Calu3 (cell line): ENCODE results near the gene SRSF11. TPM values are rescaled to one million over a fixed set of nuclear protein-coding genes. Genes with fewer than 3 reads are reported as not detected.
A peak's percentile ranks its signal among the peaks of the same experiment; 100 is the strongest.

ENCODE experiments used
- BruUV-seq: library from RNA; stranded (reverse); fragments of 400-500 nt; replicated peaks from 2 replicates; lab custom pipeline; 2021; lab: Mats Ljungman, UMichigan
- CTCF ChIA-PET: fragments of 300-600 bp; sonication (Branson Sonifier 250); formaldehyde crosslinking; loops from one replicate; lab custom pipeline; 2022; ENCODE audit warnings: antibody characterized with exemption; lab: Charles Lee
- DNase-seq: peaks from one replicate; pipeline ENCODE4 v3.0.0; 2022
- H3K27ac Mint-ChIP-seq: one replicate; pipeline ENCODE4 v1.8.0; 2022; ENCODE audit warnings: mixed read lengths; ENCODE audit not compliant: unreplicated experiment
- H3K27me3 Mint-ChIP-seq: one replicate; pipeline ENCODE4 v1.8.0; 2022; ENCODE audit warnings: mixed read lengths; ENCODE audit not compliant: unreplicated experiment
- H3K36me3 Mint-ChIP-seq: one replicate; pipeline ENCODE4 v1.8.0; 2022; ENCODE audit warnings: mild to moderate bottlenecking, moderate library complexity, mixed read lengths; ENCODE audit not compliant: insufficient read depth, unreplicated experiment
- H3K4me1 Mint-ChIP-seq: one replicate; pipeline ENCODE4 v1.8.0; 2022; ENCODE audit warnings: mild to moderate bottlenecking, low read depth, mixed read lengths; ENCODE audit not compliant: unreplicated experiment
- H3K4me3 Mint-ChIP-seq: one replicate; pipeline ENCODE4 v1.8.0; 2022; ENCODE audit warnings: mild to moderate bottlenecking, low read depth, moderate library complexity, mixed read lengths; ENCODE audit not compliant: unreplicated experiment
- H3K9me3 Mint-ChIP-seq: one replicate; pipeline ENCODE4 v1.8.0; 2022; ENCODE audit warnings: low read depth, mixed read lengths; ENCODE audit not compliant: unreplicated experiment
- CTCF ChIP-seq: fragments of 200-600 bp; IDR thresholded peaks from one replicate; pipeline ENCODE4 v1.8.0; 2022; ENCODE audit warnings: antibody characterized with exemption; ENCODE audit not compliant: unreplicated experiment
- intact Hi-C: fragments of 100-400 bp; cut with micrococcal nuclease; formaldehyde crosslinking; loops from one replicate; pipeline ENCODE4 v1.10.0; 2022; ENCODE audit not compliant: unreplicated experiment
- total RNA-seq: library from RNA; stranded (reverse); gene quantifications from 2 replicates; pipeline ENCODE4 v1.2.3, GENCODE V29; 2022

SRSF11 gene
- total RNA-seq, 1 experiment from 2014 or later = 143 TPM

DNA sequence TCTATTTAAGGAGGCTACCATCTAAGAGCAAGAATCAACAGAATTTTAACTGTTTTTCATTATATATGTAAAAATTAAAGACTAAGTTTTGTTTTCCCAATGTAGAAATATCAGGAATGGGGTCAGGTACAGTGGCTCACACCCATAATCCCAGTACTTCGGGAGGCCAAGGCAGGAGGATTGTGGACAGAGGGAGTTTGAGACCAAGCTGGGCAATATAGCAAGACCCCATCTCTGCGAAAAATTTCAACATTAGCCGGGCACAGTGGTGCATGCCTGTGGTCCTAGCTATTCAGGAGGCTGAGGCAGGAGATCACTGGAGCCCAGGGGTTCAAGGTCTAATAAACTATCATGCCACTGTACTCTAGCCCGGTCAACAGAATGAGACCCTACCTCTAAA, 21.1 kb upstream of the SRSF11 start:
- peaks cover 13% of the 10 kb centered on the region for H3K36me3 Mint-ChIP-seq
- H3K4me3 Mint-ChIP-seq = no peak overlapping the region
- no peaks in the 10 kb centered on the region for H3K9me3 Mint-ChIP-seq
- no peaks in the 10 kb centered on the region for H3K27me3 Mint-ChIP-seq
- DNase-seq = no peak
- H3K27ac Mint-ChIP-seq = no peak overlapping the region
- BruUV-seq = no TSS peak
- peaks cover 17% of the 10 kb centered on the region for H3K4me1 Mint-ChIP-seq
- CTCF ChIA-PET = no interaction called here
- TF ChIP-seq CTCF = no peak
- intact Hi-C loops = no loop called here

GRCh38 chr1:70202173-70202758, 18.9 kb upstream of the SRSF11 start:
- no peaks in the 10 kb centered on the region for H3K27me3 Mint-ChIP-seq
- H3K36me3 Mint-ChIP-seq = peaks cover 32% of the 10 kb centered on the region
- CTCF ChIA-PET = no interaction called here
- no peak for DNase-seq
- intact Hi-C loops = no loop called here
- H3K4me1 Mint-ChIP-seq = peaks cover 17% of the 10 kb centered on the region
- H3K4me3 Mint-ChIP-seq = no peak overlapping the region
- BruUV-seq = no TSS peak
- H3K9me3 Mint-ChIP-seq = no peaks in the 10 kb centered on the region
- H3K27ac Mint-ChIP-seq = no peak overlapping the region
- no peak for TF ChIP-seq CTCF

DNA sequence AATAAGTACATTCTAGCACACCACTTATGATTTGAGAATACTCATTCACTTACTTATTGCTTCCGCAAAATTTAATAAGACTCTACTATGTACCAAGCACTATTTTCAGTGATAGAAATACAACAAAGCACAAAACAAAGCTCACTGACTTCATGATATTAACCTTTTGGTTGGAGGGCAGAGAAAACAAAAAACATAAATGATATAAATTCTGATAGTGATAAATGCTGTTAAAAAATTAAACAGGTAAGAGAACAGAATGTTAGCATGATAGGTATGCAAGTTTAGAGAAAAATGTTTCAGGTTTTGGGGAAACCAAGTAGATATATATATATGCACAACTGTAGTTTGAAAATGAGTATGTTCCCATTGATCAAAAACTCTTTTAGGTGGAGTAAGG, 17.0 kb upstream of the SRSF11 start:
- BruUV-seq = no TSS peak
- no peak for DNase-seq
- Mint-ChIP-seq H3K4me1 (peaks cover 24% of the 10 kb centered on the region), H3K27me3 (no peaks in the 10 kb centered on the region), H3K27ac (peak overlapping the region; percentile 92), H3K9me3 (no peaks in the 10 kb centered on the region), H3K36me3 (peaks cover 36% of the 10 kb centered on the region), H3K4me3 (peak overlapping the region; percentile 92)
- intact Hi-C loops = no loop called here
- CTCF ChIA-PET = no interaction called here
- TF ChIP-seq CTCF = no peak

- H3K27ac Mint-ChIP-seq = peak overlapping the region; percentile 92
- no TSS peak for BruUV-seq
- no peak for DNase-seq
Measured at GRCh38 chr1:70204600-70204999, 16.6 kb upstream of the SRSF11 start.

More at GRCh38 chr1:70204600-70204999, 16.6 kb upstream of the SRSF11 start:
- no peak for TF ChIP-seq CTCF
- no peaks in the 10 kb centered on the region for H3K9me3 Mint-ChIP-seq
- H3K36me3 Mint-ChIP-seq = peaks cover 36% of the 10 kb centered on the region
- H3K4me1 Mint-ChIP-seq = peaks cover 24% of the 10 kb centered on the region
- intact Hi-C loops = no loop called here
- CTCF ChIA-PET = interaction anchor here (0.7 kb wide), 2 partner anchors 15 to 450 kb away, joined by 3 read pairs; no protein-coding TSS in a partner anchor
- no peaks in the 10 kb centered on the region for H3K27me3 Mint-ChIP-seq
- H3K4me3 Mint-ChIP-seq = peak overlapping the region; percentile 92
